Endothelial cell of umbilical vein (primary cell): Measurements from ENCODE around the gene HDAC4. TPM values are rescaled to one million over a fixed set of nuclear protein-coding genes. Genes with fewer than 3 reads are reported as not detected.

ENCODE experiments used
- BruUV-seq: library from RNA; stranded (reverse); fragments of 400-500 nt; replicated peaks from 2 replicates; lab custom pipeline; 2021; lab: Mats Ljungman, UMichigan
- CTCF ChIA-PET: fragments of 300-600, 350-600 bp; sonication (Branson Sonifier 250); formaldehyde crosslinking; loops from one replicate; lab custom pipeline; 2021; ENCODE audit warnings: antibody characterized with exemption, inconsistent platforms; lab: Charles Lee
- POLR2A ChIA-PET: fragments of 300-600, 350-600 bp; sonication (Branson Sonifier 250); formaldehyde crosslinking; loops from one replicate; lab custom pipeline; 2021; ENCODE audit warnings: antibody characterized with exemption, inconsistent platforms; lab: Charles Lee
- DNase-seq: peaks from one replicate; pipeline ENCODE4 v3.0.0-alpha.2; 2011; ENCODE audit warnings: low read depth, low spot score
- FAIRE-seq: peaks from 2 replicates; lab custom pipeline; 2011; peaks lifted over from hg19 to GRCh38; lab: Jason Lieb, UNC
- H2AFZ ChIP-seq: 2 replicates; pipeline ENCODE4 v1.6.0; 2012; ENCODE audit warnings: low read depth, low read length, control low read depth, inconsistent platforms
- H3K27ac ChIP-seq: 2 replicates; pipeline ENCODE4 v1.5.1; 2011; ENCODE audit warnings: low read depth, mild to moderate bottlenecking, control low read depth, low read length, moderate library complexity; ENCODE audit not compliant: insufficient read depth
- H3K27me3 ChIP-seq, 2 experiments: 2 replicates each; pipeline versions ENCODE4 v1.6.0 to v1.6.1; 2011; ENCODE audit warnings: low read length in 2 of 2, mixed read lengths in 1 of 2; ENCODE audit not compliant: control insufficient read depth in 2 of 2, insufficient read depth in 2 of 2
- H3K36me3 ChIP-seq, 2 experiments: 2 replicates in 1 of 2; 3 replicates in 1 of 2; pipeline ENCODE4 v1.5.1; 2011; ENCODE audit warnings: low read length in 2 of 2, mild to moderate bottlenecking in 1 of 2, moderate library complexity in 1 of 2; ENCODE audit not compliant: control insufficient read depth in 2 of 2, insufficient read depth in 2 of 2; ENCODE audit errors: extremely low read depth in 1 of 2
- H3K4me1 ChIP-seq: 3 replicates; pipeline ENCODE4 v1.5.1; 2011; ENCODE audit warnings: mild to moderate bottlenecking, low read length; ENCODE audit not compliant: control insufficient read depth, insufficient read depth; ENCODE audit errors: extremely low read depth
- H3K4me2 ChIP-seq: 2 replicates; pipeline ENCODE4 v1.6.1; 2011; ENCODE audit warnings: low read length, control low read depth, mixed read lengths; ENCODE audit not compliant: insufficient read depth
- H3K4me3 ChIP-seq, 3 experiments: fragments of 200-600 bp in 1 of 3; sonication (generic), shearing (Covaris generic) in 1 of 3; replicated peaks in 1 of 3; 2 replicates each; pipeline ENCODE4 v1.5.1; 2011 to 2016; ENCODE audit warnings: control low read depth in 3 of 3, low read length in 3 of 3, mild to moderate bottlenecking in 2 of 3, inconsistent platforms in 1 of 3, low read depth in 1 of 3, moderate library complexity in 1 of 3; ENCODE audit not compliant: insufficient read depth in 1 of 3
- H3K79me2 ChIP-seq: 2 replicates; pipeline ENCODE4 v1.6.0; 2012; ENCODE audit warnings: low read length, inconsistent platforms; ENCODE audit not compliant: control insufficient read depth, insufficient read depth
- H3K9ac ChIP-seq: replicated peaks from 2 replicates; pipeline ENCODE3; 2011; ENCODE audit warnings: low read length, control low read depth; ENCODE audit not compliant: insufficient read depth; ENCODE audit errors: extremely low read depth
- H3K9me1 ChIP-seq: replicated peaks from 3 replicates; pipeline ENCODE4 v1.6.0; 2011; ENCODE audit warnings: mild to moderate bottlenecking, low read length; ENCODE audit not compliant: control insufficient read depth, insufficient read depth; ENCODE audit errors: extremely low read depth
- H3K9me3 ChIP-seq: replicated peaks from 2 replicates; pipeline ENCODE4 v1.5.1; 2012; ENCODE audit warnings: low read length, inconsistent platforms; ENCODE audit not compliant: control insufficient read depth, insufficient read depth
- H4K20me1 ChIP-seq: replicated peaks from 2 replicates; pipeline ENCODE3; 2011; ENCODE audit warnings: mild to moderate bottlenecking, low read length; ENCODE audit not compliant: control insufficient read depth, insufficient read depth; ENCODE audit errors: extremely low read depth
- CTCF ChIP-seq, 2 donors: IDR thresholded peaks; 1 replicate in 1 of 2; 2 replicates in 1 of 2; pipeline ENCODE4 v1.5.1; 2011; ENCODE audit warnings: low read length in 2 of 2, mild to moderate bottlenecking in 2 of 2, moderate library complexity in 2 of 2, control low read depth in 1 of 2, inconsistent platforms in 1 of 2, low read depth in 1 of 2; ENCODE audit not compliant: insufficient read depth in 1 of 2; ENCODE audit errors: extremely low read depth in 1 of 2
- EZH2 ChIP-seq: IDR thresholded peaks from 2 replicates; pipeline ENCODE4 v1.6.1; 2012; ENCODE audit warnings: borderline replicate concordance, low read depth, mild to moderate bottlenecking, moderate library complexity, low read length, inconsistent platforms; ENCODE audit not compliant: severe bottlenecking
- FOS ChIP-seq: IDR thresholded peaks from 2 replicates; pipeline ENCODE4 v1.6.1; 2011; ENCODE audit warnings: mild to moderate bottlenecking, low read length, moderate library complexity, borderline replicate concordance; ENCODE audit not compliant: insufficient read depth
- GATA2 ChIP-seq: IDR thresholded peaks from 2 replicates; pipeline ENCODE4 v1.7.0; 2011; ENCODE audit warnings: low read depth, mild to moderate bottlenecking, moderate library complexity, mixed read lengths, low read length; ENCODE audit not compliant: insufficient read length, insufficient read depth
- JUN ChIP-seq: IDR thresholded peaks from 2 replicates; pipeline ENCODE4 v1.6.1; 2011; ENCODE audit warnings: borderline replicate concordance, low read depth; ENCODE audit not compliant: insufficient read length, insufficient read depth
- MAX ChIP-seq: IDR thresholded peaks from 2 replicates; pipeline ENCODE4 v1.6.1; 2011; ENCODE audit not compliant: insufficient read depth, insufficient read length
- MYC ChIP-seq: IDR thresholded peaks from one replicate; pipeline ENCODE4 v1.6.1; 2011; ENCODE audit warnings: mild to moderate bottlenecking, low read depth, low read length
- POLR2A ChIP-seq: IDR thresholded peaks from 2 replicates; pipeline ENCODE4 v1.6.1; 2012; ENCODE audit warnings: low read depth, mild to moderate bottlenecking, control low read depth, low read length
- POLR2AphosphoS5 ChIP-seq: IDR thresholded peaks from 2 replicates; pipeline ENCODE4 v1.6.1; 2012; ENCODE audit warnings: low read depth, mild to moderate bottlenecking, control low read depth, low read length, moderate library complexity; ENCODE audit not compliant: insufficient read depth
- dilution Hi-C: fragments of 300-500 bp; cut with MboI; formaldehyde crosslinking; loops from one replicate; pipeline ENCODE4 v1.15.0; 2019; ENCODE audit warnings: low sequenced_read_pairs; ENCODE audit not compliant: extremely low pct_ligation_motif_present
- intact Hi-C: fragments of 100-400 bp; cut with micrococcal nuclease; formaldehyde crosslinking; loops from one replicate; pipeline ENCODE4 v1.10.0; 2022
- polyA plus RNA-seq, 4 experiments: library from polyadenylated mRNA; depleted of rRNA in 3 of 4; stranded (reverse) in 3 of 4; unstranded in 1 of 4; fragments of >200 nt; gene quantifications; 2 replicates each; pipeline versions ENCODE4 v1.2.1 to v1.2.3, GENCODE V29; 2011 to 2012; ENCODE audit warnings: missing spikeins in 1 of 4
- total RNA-seq: library from RNA; stranded (reverse); gene quantifications from 2 replicates; pipeline ENCODE4 v1.2.3, GENCODE V29; 2021

Gene HDAC4
- total and polyA plus RNA-seq, 2 donors (not counting 3 experiments of a cell fraction or from before 2014, with no cell fraction given): 13.4 to 33.0 TPM

- H3K9me3 ChIP-seq: no peaks in the 10 kb centered on the region
- ChIA-PET POLR2A (no interaction called here), CTCF (no interaction called here)
- intact Hi-C loops: no loop called here
- H3K4me1 ChIP-seq: no peaks in the 10 kb centered on the region
- H2AFZ ChIP-seq: no peak overlapping the region
- no peaks in the 10 kb centered on the region for H3K9me1 ChIP-seq
- no TSS peak for BruUV-seq
- peaks cover 0 to 2% of the 10 kb centered on the region in 2 experiments for H3K36me3 ChIP-seq
- no peak overlapping the region for H3K27ac ChIP-seq
- no peaks in the 10 kb centered on the region for H4K20me1 ChIP-seq
- H3K9ac ChIP-seq: no peak overlapping the region
- DNase-seq: no peak
- H3K79me2 ChIP-seq: no peaks in the 10 kb centered on the region
- H3K4me2 ChIP-seq: no peak overlapping the region
- no peak overlapping the region for H3K4me3 ChIP-seq
- TF ChIP-seq POLR2AphosphoS5 (no peak), FOS (no peak)
- dilution Hi-C loops: no loop called here
- FAIRE-seq: no peak
- H3K27me3 ChIP-seq: no peaks in the 10 kb centered on the region
These were observed 199.9 kb downstream of the HDAC4 start for GRCh38 chr2:239200646-239201530.

- H3K9ac ChIP-seq: no peak overlapping the region
- H3K27me3 ChIP-seq: no peaks in the 10 kb centered on the region
- H3K4me2 ChIP-seq: no peak overlapping the region
- CTCF ChIA-PET: interaction anchor here (0.6 kb wide), 1 partner anchor 335 kb away, joined by 3 read pairs; no protein-coding TSS in a partner anchor
- intact Hi-C loops (no loop called here), dilution Hi-C loops (no loop called here)
- H3K9me3 ChIP-seq: no peaks in the 10 kb centered on the region
- POLR2A ChIA-PET: no interaction called here
- no peak overlapping the region for H2AFZ ChIP-seq
- TF ChIP-seq MYC (no peak), GATA2 (no peak), CTCF (IDR thresholded peaks at IDR 0.05; ENCODE audit: extremely low read depth in 1 of 2, insufficient read depth in 1 of 2, low read depth in 1 of 2, low read length in 2 of 2) (no peak), FOS (no peak), EZH2 (no peak), MAX (no peak), POLR2AphosphoS5 (no peak), POLR2A (no peak), JUN (no peak)
- no peaks in the 10 kb centered on the region for H3K4me1 ChIP-seq
- peaks cover 0 to 2% of the 10 kb centered on the region in 2 experiments for H3K36me3 ChIP-seq
- no peaks in the 10 kb centered on the region for H3K9me1 ChIP-seq
- no TSS peak for BruUV-seq
- DNase-seq: no peak
- no peaks in the 10 kb centered on the region for H3K79me2 ChIP-seq
- H3K27ac ChIP-seq: no peak overlapping the region
- FAIRE-seq: no peak
- H4K20me1 ChIP-seq: no peaks in the 10 kb centered on the region
- H3K4me3 ChIP-seq: no peak overlapping the region
These were observed 201.6 kb downstream of the HDAC4 start for GRCh38 chr2:239199041-239199768.
